NCI-H524 (cell line): ENCODE results near the gene LRRC37B.
"Not testable (repeated sequence)": the region's sequence is repeated elsewhere in the genome, so short reads cannot be mapped to it uniquely, and the experiment has no call there.

Experiments used
- DNase-seq, 2 experiments: peaks; one replicate each; lab custom pipeline; 2025; lab: John Stamatoyannopoulos, UW

The LRRC37B gene

DNA sequence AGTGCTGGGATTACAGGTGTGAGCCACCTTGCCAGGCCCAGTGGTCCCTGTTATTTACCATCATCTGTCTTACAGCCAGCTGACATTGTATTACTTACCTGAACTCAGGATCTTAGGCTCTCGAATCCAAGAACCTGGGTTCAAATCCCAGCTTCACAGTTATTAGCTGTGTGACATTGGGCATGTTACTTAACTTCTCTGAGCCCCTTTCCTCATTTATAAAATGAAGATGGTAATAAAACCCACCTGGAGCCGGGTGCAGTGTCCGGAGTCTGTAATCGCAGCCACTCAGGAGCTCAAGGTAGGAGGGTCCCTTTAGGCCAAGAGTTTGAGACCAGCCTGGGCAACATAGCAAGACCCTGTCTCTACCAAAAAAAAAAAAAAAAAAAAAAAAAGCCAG lies 79.7 kb downstream of the LRRC37B start:
- not testable (repeated sequence) for DNase-seq

- not testable (repeated sequence) for DNase-seq
Observed at GRCh38 chr17:32092062-32092461, 84.9 kb downstream of the LRRC37B start.

DNA sequence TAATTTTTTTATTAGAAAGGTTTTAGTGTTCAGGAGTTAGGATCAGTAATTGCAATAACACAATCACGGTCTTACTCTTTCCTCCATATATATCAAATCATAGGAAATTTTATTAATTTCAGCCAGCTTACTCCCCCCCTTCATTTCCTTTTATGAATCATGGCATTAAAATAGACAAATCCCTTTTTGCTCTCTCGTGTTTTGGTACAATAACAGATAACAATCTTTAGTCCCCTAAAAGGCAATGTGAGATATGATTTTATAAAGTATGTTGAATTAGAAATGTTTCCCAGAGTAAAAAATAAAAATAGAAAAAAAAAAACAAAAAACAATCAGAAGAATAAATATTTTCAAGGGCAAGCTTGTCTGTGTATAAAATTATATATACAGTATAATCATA lies 92.5 kb downstream of the LRRC37B start:
- no peak for DNase-seq

DNA sequence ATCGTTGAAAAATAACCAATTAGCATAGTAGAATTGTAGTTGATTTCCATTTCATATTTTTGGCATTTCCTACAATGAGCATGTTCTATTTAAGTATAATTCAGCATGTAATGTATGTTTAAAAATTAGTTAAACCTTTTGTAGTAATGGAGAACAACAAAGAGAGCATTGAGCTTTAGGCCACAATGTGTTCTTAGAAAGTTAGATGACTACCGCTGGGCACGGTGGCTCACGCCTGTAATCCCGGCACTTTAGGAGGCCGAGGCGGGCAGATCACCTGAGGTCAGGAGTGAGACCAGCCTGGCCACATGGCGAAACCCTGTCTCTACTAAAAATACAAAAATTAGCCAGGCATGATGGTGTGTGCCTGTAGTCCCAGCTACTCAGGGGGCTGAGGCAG lies 93.1 kb downstream of the LRRC37B start:
- DNase-seq: not testable (repeated sequence)

- DNase-seq: no peak
Observed at GRCh38 chr17:32100971-32101631, 93.9 kb downstream of the LRRC37B start.

DNA sequence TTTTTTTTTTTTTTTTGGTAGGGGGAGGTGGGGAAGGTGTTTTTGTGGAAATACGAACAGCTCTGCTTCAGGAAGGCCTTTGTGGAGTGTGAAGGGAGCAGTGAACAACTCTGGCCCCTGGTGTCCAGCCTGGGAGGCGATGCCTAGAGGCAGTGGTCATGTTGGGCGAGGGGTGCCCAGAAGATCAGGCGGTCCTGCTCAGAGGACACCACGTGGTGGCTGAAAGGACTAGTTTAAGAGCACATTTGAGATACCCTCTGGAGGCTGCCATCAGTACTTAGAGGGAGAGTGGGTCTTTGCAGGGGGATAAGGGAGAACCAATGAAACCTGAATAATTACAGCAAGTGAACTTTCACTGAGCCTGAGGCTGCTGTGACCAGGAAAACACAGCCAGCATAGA lies 95.0 kb downstream of the LRRC37B start:
- no peak for DNase-seq

DNA sequence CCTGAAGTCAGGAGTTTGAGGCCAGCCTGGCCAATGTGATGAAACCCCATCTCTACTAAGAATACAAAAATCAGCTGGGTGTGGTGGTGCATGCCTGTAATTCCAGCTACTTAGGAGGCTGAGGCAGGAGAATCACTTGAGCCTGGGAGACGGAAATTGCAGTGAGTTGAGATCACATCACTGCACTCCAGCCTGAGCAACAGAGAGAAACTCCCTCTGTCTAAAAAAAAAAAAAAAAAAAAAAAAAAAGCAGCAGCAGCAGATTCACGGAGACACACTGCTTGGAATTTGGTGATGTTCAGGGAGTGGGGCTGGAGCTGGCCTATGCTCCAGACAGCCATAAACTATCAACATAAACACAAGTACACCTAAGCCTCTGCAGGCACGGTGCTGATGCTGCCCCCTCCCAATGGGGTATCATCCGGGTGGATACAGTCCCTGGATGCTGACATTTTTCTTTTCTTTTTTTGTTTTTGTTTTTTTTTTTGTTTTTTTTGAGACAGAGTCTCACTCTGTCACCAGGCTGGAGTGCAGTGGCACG lies 95.5 kb downstream of the LRRC37B start:
- DNase-seq: no peak
